Gastrocnemius medialis (tissue), 4 donors: ENCODE data around the gene PPP1R12A.

Source experiments
- POLR2A ChIP-seq, 2 donors: fragments of 450-650 bp; IDR thresholded peaks; one replicate each; pipeline ENCODE4 v1.6.1; 2017; ENCODE audit warnings: antibody characterized with exemption in 2 of 2, mild to moderate bottlenecking in 2 of 2, moderate library complexity in 2 of 2
- TF ChIP-seq, protein P1 (sequence below), 5 experiments: fragments of 450-650 bp in 3 of 5; fragments of 200-600 bp in 2 of 5; sonication (generic) in 2 of 5; IDR thresholded peaks in 4 of 5; conservative IDR thresholded peaks in 1 of 5; 1 replicate in 4 of 5; 2 replicates in 1 of 5; pipeline ENCODE4 v1.5.1; 2016 to 2019; ENCODE audit warnings: antibody characterized with exemption in 5 of 5, mild to moderate bottlenecking in 3 of 5, moderate library complexity in 3 of 5

DNA sequence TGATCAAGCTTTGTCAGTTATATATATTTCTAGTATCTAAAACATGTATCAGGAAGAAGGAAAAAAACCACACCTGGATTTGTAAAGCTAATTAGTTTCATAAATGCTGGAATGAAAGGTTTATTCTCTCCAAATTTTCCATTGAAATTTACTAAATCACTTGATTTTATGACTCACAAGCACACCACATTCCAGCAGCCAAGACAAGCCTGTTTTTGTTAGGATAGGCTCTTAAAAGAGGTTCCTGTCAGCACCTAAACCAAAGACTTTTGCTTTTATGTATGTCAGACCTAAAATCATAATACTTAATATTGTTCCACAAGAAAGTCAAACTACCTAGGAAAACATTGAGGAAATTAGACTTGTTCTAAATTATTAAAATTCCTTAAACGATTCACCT is 158.8 kb downstream of the PPP1R12A start:
- TF ChIP-seq, protein P1, sequence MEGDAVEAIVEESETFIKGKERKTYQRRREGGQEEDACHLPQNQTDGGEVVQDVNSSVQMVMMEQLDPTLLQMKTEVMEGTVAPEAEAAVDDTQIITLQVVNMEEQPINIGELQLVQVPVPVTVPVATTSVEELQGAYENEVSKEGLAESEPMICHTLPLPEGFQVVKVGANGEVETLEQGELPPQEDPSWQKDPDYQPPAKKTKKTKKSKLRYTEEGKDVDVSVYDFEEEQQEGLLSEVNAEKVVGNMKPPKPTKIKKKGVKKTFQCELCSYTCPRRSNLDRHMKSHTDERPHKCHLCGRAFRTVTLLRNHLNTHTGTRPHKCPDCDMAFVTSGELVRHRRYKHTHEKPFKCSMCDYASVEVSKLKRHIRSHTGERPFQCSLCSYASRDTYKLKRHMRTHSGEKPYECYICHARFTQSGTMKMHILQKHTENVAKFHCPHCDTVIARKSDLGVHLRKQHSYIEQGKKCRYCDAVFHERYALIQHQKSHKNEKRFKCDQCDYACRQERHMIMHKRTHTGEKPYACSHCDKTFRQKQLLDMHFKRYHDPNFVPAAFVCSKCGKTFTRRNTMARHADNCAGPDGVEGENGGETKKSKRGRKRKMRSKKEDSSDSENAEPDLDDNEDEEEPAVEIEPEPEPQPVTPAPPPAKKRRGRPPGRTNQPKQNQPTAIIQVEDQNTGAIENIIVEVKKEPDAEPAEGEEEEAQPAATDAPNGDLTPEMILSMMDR (IDR thresholded peaks at IDR 0.05 in 4 of 5, conservative IDR thresholded peaks at IDR 0.05 in 1 of 5): no peak
- no peak for TF ChIP-seq POLR2A (IDR thresholded peaks at IDR 0.05)
